ENCODE data around the gene TSKS. TPM values are rescaled to one million over a fixed set of nuclear protein-coding genes. Genes with fewer than 3 reads are reported as not detected.
"Not testable (repeated sequence)": the region's sequence is repeated elsewhere in the genome, so short reads cannot be mapped to it uniquely, and the experiment has no call there.

TSKS gene
- total RNA-seq, 1 experiment from 2014 or later = 0.48 TPM

- POLR2A ChIA-PET = no interaction called here
- no peaks in the 10 kb centered on the region; the same call in 1 of the 2 replicates for H3K4me1 Mint-ChIP-seq
- ATAC-seq = no peak
- peaks cover 5% of the 10 kb centered on the region for H3K27me3 Mint-ChIP-seq (ENCODE audit: low read depth)
- no peak overlapping the region for H3K4me3 Mint-ChIP-seq
- CTCF ChIA-PET = interaction anchor here (1.1 to 2.0 kb wide), 3 partner anchors 10 to 157 kb away, joined by 3 to 9 read pairs (median 3); no protein-coding TSS in a partner anchor
- no peak for DNase-seq (ENCODE audit: low spot score)
- 0 out of 2 replicates have a peak overlapping the region, but pooled peaks have one; percentile 44 for H3K27ac Mint-ChIP-seq
- H3K9me3 Mint-ChIP-seq = peaks cover 5% of the 10 kb centered on the region; the same call in 1 of the 2 replicates
- TF ChIP-seq ZNF232 (CRISPR knock-in tag; IDR thresholded peaks at IDR 0.05) (no peak), NR2C2 (CRISPR knock-in tag; IDR thresholded peaks at IDR 0.05) (no peak), KAT7 (CRISPR knock-in tag; IDR thresholded peaks at IDR 0.05; ENCODE audit: borderline replicate concordance) (no peak), STAT6 (CRISPR knock-in tag; conservative IDR thresholded peaks at IDR 0.05; ENCODE audit: low read depth) (no peak), AFF4 (CRISPR knock-in tag; IDR thresholded peaks at IDR 0.05; ENCODE audit: borderline replicate concordance) (no peak), GABPB1 (CRISPR knock-in tag; IDR thresholded peaks at IDR 0.05) (no peak), ZNF512 (CRISPR knock-in tag; IDR thresholded peaks at IDR 0.05; ENCODE audit: borderline replicate concordance) (no peak), ZBTB21 (CRISPR knock-in tag; IDR thresholded peaks at IDR 0.05; ENCODE audit: borderline replicate concordance) (no peak), NR1H2 (CRISPR knock-in tag; IDR thresholded peaks at IDR 0.05) (no peak), FOXJ3 (CRISPR knock-in tag; IDR thresholded peaks at IDR 0.05; ENCODE audit: borderline replicate concordance) (no peak), ZNF671 (CRISPR knock-in tag; IDR thresholded peaks at IDR 0.05) (no peak), CDX4 (CRISPR knock-in tag; IDR thresholded peaks at IDR 0.05; ENCODE audit: borderline replicate concordance) (no peak), AR (CRISPR knock-in tag; IDR thresholded peaks at IDR 0.05) (no peak)
- H3K36me3 Mint-ChIP-seq = no peaks in the 10 kb centered on the region
These were observed 35.7 kb downstream of the TSKS start for GRCh38 chr19:49727217-49728030.

GRCh38 chr19:49719420-49719819 is 43.7 kb downstream of the TSKS start:
- not testable (repeated sequence) for H3K4me3 Mint-ChIP-seq; DNase-seq (ENCODE audit: low spot score); H3K27me3 Mint-ChIP-seq (ENCODE audit: low read depth); H3K36me3 Mint-ChIP-seq; H3K4me1 Mint-ChIP-seq; ATAC-seq
- H3K9me3 Mint-ChIP-seq = peaks cover 12% of the 10 kb centered on the region
- H3K27ac Mint-ChIP-seq = 0 out of 2 replicates have a peak overlapping the region, but pooled peaks have one; percentile 42
- ChIA-PET POLR2A (interaction anchor here (0.6 kb wide), 3 partner anchors 12 to 291 kb away, joined by 3 to 5 read pairs (median 4); no protein-coding TSS in a partner anchor), CTCF (interaction anchor here (0.6 kb wide), 1 partner anchor 128 kb away, joined by 3 read pairs; no protein-coding TSS in a partner anchor)

Measured in WTC11 (cell line).